Endothelial cell (in vitro differentiated cells): ENCODE data around the gene NHP2. TPM values are rescaled to one million over a fixed set of nuclear protein-coding genes. Genes with fewer than 3 reads are reported as not detected.

Experiments used
- DNase-seq: peaks from one replicate; pipeline ENCODE4 v3.0.0; 2021; ENCODE audit warnings: low spot score
- H3K27ac Mint-ChIP-seq: one replicate; pipeline ENCODE4 v1.8.0; 2021; ENCODE audit warnings: mixed read lengths, inconsistent platforms; ENCODE audit not compliant: unreplicated experiment
- H3K27me3 Mint-ChIP-seq: one replicate; pipeline ENCODE4 v1.8.0; 2021; ENCODE audit warnings: mild to moderate bottlenecking, moderate library complexity, mixed read lengths, inconsistent platforms; ENCODE audit not compliant: unreplicated experiment
- H3K36me3 Mint-ChIP-seq: one replicate; pipeline ENCODE4 v1.8.0; 2021; ENCODE audit warnings: mild to moderate bottlenecking, low read depth, mixed read lengths, inconsistent platforms; ENCODE audit not compliant: unreplicated experiment
- H3K4me1 Mint-ChIP-seq: one replicate; pipeline ENCODE4 v1.8.0; 2021; ENCODE audit warnings: mild to moderate bottlenecking, mixed read lengths, inconsistent platforms; ENCODE audit not compliant: unreplicated experiment
- H3K4me3 Mint-ChIP-seq: one replicate; pipeline ENCODE4 v1.8.0; 2021; ENCODE audit warnings: mild to moderate bottlenecking, mixed read lengths, inconsistent platforms; ENCODE audit not compliant: unreplicated experiment
- H3K9me3 Mint-ChIP-seq: one replicate; pipeline ENCODE4 v1.8.0; 2021; ENCODE audit warnings: mixed read lengths, inconsistent platforms; ENCODE audit not compliant: unreplicated experiment
- CTCF ChIP-seq: fragments of 200-600 bp; sonication (generic); IDR thresholded peaks from one replicate; pipeline ENCODE4 v1.5.0; 2021; ENCODE audit warnings: antibody characterized with exemption; ENCODE audit not compliant: unreplicated experiment
- long read RNA-seq: library from polyadenylated mRNA; unstranded; transcript quantifications from one replicate; pipeline ENCODE4 v2.0.0, GENCODE V29; 2020; ENCODE audit not compliant: unreplicated experiment
- total RNA-seq: library from RNA; stranded (reverse); fragmentation: NEBNext Ultra II Directional; extraction: Animal tissue kit (Norgen Biotek cat#: 25700); gene quantifications from one replicate; pipeline ENCODE4 v1.2.1, GENCODE V29; 2021; ENCODE audit not compliant: unreplicated experiment

NHP2 gene
- 84.7 TPM for total RNA-seq
- long read RNA-seq, transcript NHP2-201 (4 exons, 865 nt): major isoform, 58 of 61 reads
- long read RNA-seq, partial matches to known transcripts: 2 of 61 reads
- long read RNA-seq, other reads (novel, unspliced or antisense): 0 of 61 reads

- Mint-ChIP-seq H3K4me1 (peaks cover 27% of the 10 kb centered on the region), H3K36me3 (peaks cover 24% of the 10 kb centered on the region), H3K9me3 (peaks cover 4% of the 10 kb centered on the region), H3K4me3 (peak within 1 kb of the TSS; percentile 96), H3K27ac (peak within 1 kb of the TSS; percentile 61), H3K27me3 (peaks cover 15% of the 10 kb centered on the region)
- peak; percentile 97 for DNase-seq
- no peak for TF ChIP-seq CTCF
Observed at GRCh38 chr5:178153530-178154340, at the start of gene NHP2. Gene NHP2 (minus strand): TSS chr5:178153885. CDS start chr5:178153817, 68 bp downstream.

- TF ChIP-seq CTCF: no peak
- H3K9me3 Mint-ChIP-seq: no peaks in the 10 kb centered on the region
- H3K36me3 Mint-ChIP-seq: peaks cover 16% of the 10 kb centered on the region
- peaks cover 13% of the 10 kb centered on the region for H3K27me3 Mint-ChIP-seq
- H3K4me1 Mint-ChIP-seq: peaks cover 22% of the 10 kb centered on the region
- H3K27ac Mint-ChIP-seq: no peak overlapping the region
- no peak overlapping the region for H3K4me3 Mint-ChIP-seq
- DNase-seq: no peak
Observed at GRCh38 chr5:178202541-178202940, 48.9 kb upstream of the NHP2 start.

GRCh38 chr5:178201927-178202235 is 48.2 kb upstream of the NHP2 start:
- Mint-ChIP-seq H3K4me3 (no peak overlapping the region), H3K27ac (no peak overlapping the region), H3K27me3 (peaks cover 13% of the 10 kb centered on the region), H3K36me3 (peaks cover 16% of the 10 kb centered on the region), H3K4me1 (peaks cover 21% of the 10 kb centered on the region), H3K9me3 (no peaks in the 10 kb centered on the region)
- no peak for DNase-seq
- TF ChIP-seq CTCF: no peak

GRCh38 chr5:178201221-178201926 is 47.7 kb upstream of the NHP2 start:
- no peaks in the 10 kb centered on the region for H3K9me3 Mint-ChIP-seq
- H3K36me3 Mint-ChIP-seq: peaks cover 13% of the 10 kb centered on the region
- TF ChIP-seq CTCF: no peak
- peaks cover 16% of the 10 kb centered on the region for H3K4me1 Mint-ChIP-seq
- H3K27me3 Mint-ChIP-seq: peaks cover 13% of the 10 kb centered on the region
- H3K4me3 Mint-ChIP-seq: no peak overlapping the region
- no peak overlapping the region for H3K27ac Mint-ChIP-seq
- DNase-seq: no peak
